ENCODE measurements around the gene SLC28A2.
A peak's percentile ranks its signal among the peaks of the same experiment; 100 is the strongest.
"Not testable (repeated sequence)": the region's sequence is repeated elsewhere in the genome, so short reads cannot be mapped to it uniquely, and the experiment has no call there.

SLC28A2 gene

GRCh38 chr15:45251888-45252287, at the start of gene SLC28A2:
TSS of gene SLC28A2 (plus strand) at chr15:45252234. CDS start at chr15:45253216, 982 bp downstream.
- no peak for DNase-seq

- no peak for DNase-seq
Measured at GRCh38 chr15:45203182-45203581, 48.9 kb upstream of the SLC28A2 start.

GRCh38 chr15:45205192-45205591, 46.8 kb upstream of the SLC28A2 start:
- peak; percentile 64 for DNase-seq

- no peak for DNase-seq
Measured at GRCh38 chr15:45212493-45212892, 39.5 kb upstream of the SLC28A2 start.

- no peak for DNase-seq
Measured at GRCh38 chr15:45221053-45221599, 30.9 kb upstream of the SLC28A2 start.

- no peak for DNase-seq
Measured at GRCh38 chr15:45221967-45222366, 30.1 kb upstream of the SLC28A2 start.

GRCh38 chr15:45224621-45225217, 27.3 kb upstream of the SLC28A2 start:
- DNase-seq, result no peak

- DNase-seq, result no peak
Measured at GRCh38 chr15:45225506-45226273, 26.3 kb upstream of the SLC28A2 start.

- DNase-seq, result no peak
Measured at GRCh38 chr15:45228931-45229330, 23.1 kb upstream of the SLC28A2 start.

DNA sequence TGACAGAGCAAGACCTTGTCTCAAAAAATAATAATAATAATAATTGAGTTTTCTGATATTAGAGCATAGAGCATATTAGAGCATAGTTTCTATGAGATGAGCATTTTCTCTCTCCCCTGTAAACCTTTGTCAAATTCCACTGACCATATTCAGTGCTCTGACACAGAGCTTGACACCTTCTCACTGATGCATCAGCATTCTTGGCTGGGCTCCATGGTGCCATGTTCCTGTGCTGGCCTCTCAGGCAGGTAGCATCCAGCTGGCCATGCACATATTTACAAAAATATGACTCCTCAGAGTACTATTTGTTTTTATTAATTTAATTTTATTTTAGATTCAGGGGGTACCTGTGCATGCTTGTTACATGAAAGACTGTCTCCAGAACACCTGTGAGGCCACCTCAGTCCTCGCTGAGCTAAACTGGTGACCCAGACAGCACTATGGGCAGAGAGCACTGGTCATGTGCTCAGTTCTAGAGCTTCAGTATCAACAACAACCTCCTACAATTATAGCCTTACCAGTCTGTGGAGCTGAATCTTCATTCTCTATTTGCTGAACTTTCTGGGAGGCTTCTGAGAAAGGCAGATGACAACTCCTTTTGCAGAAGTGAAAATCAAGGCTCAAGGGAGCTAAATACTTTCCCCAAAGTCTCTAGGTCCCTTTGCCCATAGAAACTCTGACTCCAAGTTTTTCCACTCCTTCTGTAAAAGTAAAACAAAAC, 21.6 kb upstream of the SLC28A2 start:
- DNase-seq, result no peak

- DNase-seq, result no peak
Measured at GRCh38 chr15:45231132-45231531, 20.9 kb upstream of the SLC28A2 start.

DNA sequence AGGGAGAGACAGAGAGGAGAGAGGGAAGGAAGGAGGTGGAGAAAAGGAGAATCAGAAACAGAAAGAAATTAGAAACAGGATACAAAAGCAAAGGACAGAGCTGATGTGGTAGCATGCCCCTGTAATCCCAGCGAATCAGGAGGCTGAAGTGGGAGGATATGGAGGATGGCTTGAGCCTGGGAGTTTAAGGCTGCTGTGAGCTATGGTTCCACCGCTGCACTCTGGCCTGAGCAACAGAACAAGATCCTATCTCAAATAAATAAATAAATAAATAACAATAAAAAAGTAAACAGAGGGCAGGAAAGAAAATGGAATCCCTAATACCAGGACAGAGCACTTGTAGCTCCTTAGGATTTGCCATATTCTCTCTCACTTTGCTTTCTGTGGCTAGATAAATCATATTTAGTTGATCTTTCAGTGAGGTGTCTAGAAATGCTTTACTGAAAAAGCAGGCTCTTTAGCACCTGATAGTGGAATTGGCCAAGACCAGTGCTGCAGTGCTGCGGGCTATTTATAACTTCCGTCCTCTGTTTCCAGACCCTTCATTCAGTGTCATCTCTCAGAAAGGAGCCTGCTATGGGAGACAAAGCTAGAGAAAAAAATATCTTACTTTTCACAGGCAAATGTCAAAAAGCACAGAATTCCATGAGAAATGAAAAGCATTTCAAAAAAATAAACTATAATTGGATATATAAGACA, 20.0 kb upstream of the SLC28A2 start:
- no peak for DNase-seq

DNA sequence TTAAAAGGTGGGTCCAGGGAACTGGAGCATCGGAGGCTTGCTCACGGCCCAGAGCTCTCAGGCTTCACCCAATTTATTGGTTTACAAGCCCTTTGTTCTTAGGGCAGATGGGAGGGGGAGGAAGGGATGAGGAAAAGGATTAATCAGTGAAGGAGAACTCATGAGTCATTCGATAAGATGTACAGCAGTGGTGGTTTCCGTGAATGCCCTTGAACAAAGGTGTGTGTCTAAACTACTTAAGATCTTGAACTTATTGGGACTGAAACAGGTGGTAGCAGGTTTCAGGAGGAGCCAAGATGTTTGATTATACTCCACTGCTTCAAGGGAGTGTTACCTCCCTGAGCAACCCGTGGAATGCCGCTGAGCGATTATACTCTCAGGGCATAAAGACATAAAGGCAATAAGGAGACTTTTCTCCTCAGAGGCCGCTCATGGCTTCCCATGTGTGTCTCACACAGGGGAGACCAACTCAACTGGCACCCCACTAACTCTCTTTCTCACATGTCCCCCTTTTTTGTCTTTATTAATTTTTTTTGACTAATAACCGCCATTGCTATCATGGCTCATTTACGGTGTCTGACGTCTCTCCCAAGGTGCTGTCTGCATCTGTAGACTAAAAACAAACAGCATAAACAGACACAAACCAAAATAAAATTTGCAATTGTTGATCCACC, 17.3 kb upstream of the SLC28A2 start:
- no peak for DNase-seq

DNA sequence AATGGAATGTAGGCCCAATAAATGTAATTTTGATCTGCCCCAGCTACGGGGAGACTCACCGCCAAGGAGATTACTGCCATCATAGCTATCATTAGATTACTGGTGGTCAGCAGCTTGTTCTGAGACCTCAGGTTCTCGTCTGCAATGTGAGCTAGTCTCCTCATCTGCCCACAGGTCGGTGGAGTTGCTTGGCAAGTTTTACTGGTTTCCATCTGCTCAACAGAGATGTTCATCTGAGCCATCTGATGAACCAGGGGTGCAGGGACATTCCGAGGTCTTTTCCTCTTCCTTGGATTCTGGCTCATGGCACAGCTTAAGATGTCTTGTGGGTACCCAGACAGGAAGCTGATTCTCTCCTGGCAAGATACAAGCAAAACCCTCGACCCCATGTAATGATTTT, 15.2 kb upstream of the SLC28A2 start:
- DNase-seq, result not testable (repeated sequence)

DNA sequence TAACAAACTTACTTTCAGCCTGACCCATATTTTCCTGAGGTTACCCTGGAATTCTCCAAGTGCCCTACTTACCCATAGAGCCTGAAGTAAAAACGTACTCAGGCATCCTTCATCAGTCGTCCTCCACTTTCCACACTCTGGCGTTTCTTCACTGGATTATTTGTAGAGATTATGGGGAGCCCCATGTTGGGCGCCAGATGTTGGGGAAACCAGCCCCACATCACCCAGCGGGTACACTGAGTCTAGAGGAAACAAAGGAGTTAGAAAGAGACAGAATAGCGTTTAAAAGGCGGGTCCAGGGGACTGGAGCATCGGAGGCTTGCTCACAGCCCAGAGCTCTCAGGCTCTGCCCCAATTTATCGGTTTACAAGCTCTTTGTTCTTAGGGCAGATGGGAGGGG, 9.7 kb upstream of the SLC28A2 start:
- DNase-seq, result no peak

DNA sequence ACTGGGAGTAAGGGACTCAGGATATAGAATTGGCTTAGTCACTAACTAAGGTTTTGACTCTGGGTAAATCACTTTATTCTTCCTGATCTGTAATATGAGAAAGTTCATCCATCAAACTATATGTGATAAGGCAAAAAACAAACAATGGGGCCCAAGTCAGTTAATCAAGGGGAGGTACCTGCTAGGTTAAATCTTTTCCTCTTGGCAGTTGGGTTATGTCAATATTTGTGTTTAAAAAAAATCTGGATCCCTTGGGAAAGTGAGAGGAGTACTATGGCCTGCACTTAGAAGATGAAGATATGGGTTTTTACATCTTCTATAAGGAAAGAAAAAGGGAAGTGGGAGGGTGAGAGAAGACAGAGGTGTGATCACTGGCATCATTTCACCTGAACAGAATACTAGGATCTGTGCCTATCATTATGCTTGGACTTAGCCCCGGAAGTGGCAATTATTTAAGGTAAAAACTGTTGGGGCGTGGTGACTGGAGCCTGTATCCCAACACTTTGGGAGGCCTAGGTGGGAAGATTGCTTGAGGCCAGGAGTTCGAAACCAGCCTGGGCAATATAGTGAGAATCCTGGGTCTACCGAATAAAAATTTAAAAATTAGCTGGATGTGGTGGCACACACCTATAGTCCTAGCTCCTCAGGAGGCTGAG, 2.8 kb upstream of the SLC28A2 start:
- peak; percentile 40 for DNase-seq

GRCh38 chr15:45253330-45253729, 1.3 kb downstream of the SLC28A2 start:
- DNase-seq, result no peak

- DNase-seq, result no peak
Measured at GRCh38 chr15:45254405-45254804, 2.4 kb downstream of the SLC28A2 start.

GRCh38 chr15:45254824-45255223, 2.8 kb downstream of the SLC28A2 start:
- DNase-seq, result not testable (repeated sequence)

GRCh38 chr15:45259796-45260195, 7.8 kb downstream of the SLC28A2 start:
- no peak for DNase-seq

GRCh38 chr15:45262906-45263461, 10.9 kb downstream of the SLC28A2 start:
- DNase-seq, result no peak

GRCh38 chr15:45263854-45264253, 11.8 kb downstream of the SLC28A2 start:
- DNase-seq, result no peak

Measured in NCI-H526 treated with DMSO at 0.1 percent for 48 hours (cell line).